Rectal smooth muscle tissue (tissue), 1 donor: ENCODE results near the gene COL4A3.
"Not testable (repeated sequence)": the region's sequence is repeated elsewhere in the genome, so short reads cannot be mapped to it uniquely, and the experiment has no call there.

Experiments
- H3K27ac ChIP-seq: one replicate; pipeline ENCODE4 v1.7.0; 2013; ENCODE audit warnings: low read depth, low read length, inconsistent platforms
- H3K27me3 ChIP-seq: one replicate; pipeline ENCODE4 v1.7.0; 2013; ENCODE audit warnings: low read length; ENCODE audit not compliant: control insufficient read depth, insufficient read depth
- H3K36me3 ChIP-seq: one replicate; pipeline ENCODE4 v1.7.0; 2013; ENCODE audit warnings: low read length; ENCODE audit not compliant: control insufficient read depth, insufficient read depth
- H3K4me1 ChIP-seq: one replicate; pipeline ENCODE4 v1.7.0; 2013; ENCODE audit warnings: low read length; ENCODE audit not compliant: control insufficient read depth, insufficient read depth
- H3K4me3 ChIP-seq: one replicate; pipeline ENCODE4 v1.7.0; 2013; ENCODE audit warnings: low read length
- H3K9ac ChIP-seq: one replicate; pipeline ENCODE4 v1.7.0; 2013; ENCODE audit warnings: low read length

Gene COL4A3

DNA sequence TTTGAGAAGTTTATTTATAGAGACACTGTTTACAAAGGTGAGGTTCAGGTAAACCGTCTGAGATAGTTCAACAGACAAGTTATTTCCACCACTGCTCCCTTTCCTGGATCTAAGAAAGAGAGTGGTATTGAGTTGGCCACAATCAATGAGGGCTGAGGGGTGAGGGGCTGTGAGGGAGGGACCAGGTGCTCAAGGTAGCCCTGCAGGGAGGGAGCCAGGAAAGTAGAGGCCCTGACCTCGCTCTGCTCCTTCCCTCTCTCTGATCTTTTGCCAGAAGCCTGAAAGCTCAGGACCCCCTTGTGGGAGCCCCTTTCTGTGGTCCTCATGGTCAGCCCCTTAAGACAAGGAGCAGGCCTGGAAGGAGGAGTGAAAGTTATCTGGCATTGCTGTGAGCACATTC is 29.8 kb downstream of the COL4A3 start:
- no peaks in the 10 kb centered on the region for H3K27me3 ChIP-seq
- H3K9ac ChIP-seq: no peak overlapping the region
- no peaks in the 10 kb centered on the region for H3K36me3 ChIP-seq
- H3K27ac ChIP-seq: no peak overlapping the region
- no peaks in the 10 kb centered on the region for H3K4me1 ChIP-seq
- H3K4me3 ChIP-seq: no peak overlapping the region

DNA sequence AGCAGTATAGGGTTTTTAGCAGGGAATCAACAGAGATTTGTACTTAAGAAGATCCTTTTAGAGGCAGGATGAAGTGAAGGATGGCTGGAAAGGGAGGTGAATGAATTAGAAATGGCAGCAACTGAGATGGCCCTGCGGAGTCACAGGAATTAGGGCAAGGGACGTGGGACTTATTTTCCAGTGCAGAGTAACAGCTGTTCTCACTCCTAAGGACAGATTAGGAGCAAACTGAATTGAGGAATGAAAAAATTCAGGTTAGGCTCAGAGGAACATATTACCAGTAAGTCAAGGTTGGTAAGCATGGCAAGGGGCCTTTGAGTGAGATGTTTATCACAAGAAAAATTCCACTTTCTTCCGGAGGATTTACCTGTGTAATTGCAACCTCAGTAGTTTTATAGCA is 34.4 kb downstream of the COL4A3 start:
- no peaks in the 10 kb centered on the region for H3K4me1 ChIP-seq
- no peak overlapping the region for H3K9ac ChIP-seq
- H3K36me3 ChIP-seq: no peaks in the 10 kb centered on the region
- no peak overlapping the region for H3K4me3 ChIP-seq
- H3K27me3 ChIP-seq: no peaks in the 10 kb centered on the region
- no peak overlapping the region for H3K27ac ChIP-seq

DNA sequence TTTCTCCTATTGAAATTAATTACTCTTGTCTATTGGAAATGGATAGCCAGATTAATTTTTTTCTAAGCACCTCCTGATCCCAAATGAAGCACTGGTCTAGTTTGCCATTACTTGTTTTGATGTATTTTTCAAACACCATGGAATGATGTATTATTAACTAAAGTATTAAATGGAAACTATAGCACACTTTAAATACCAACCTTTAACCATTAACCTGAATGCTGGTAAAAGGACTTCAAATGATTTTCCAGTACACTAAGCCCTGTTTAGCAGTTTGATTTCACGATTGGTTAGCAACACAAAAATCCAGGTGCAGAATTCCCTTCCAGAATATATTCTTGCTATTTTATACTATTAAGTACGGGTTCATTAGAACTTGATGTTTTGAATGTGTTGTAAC is 37.3 kb downstream of the COL4A3 start:
- Histone ChIP-seq H3K9ac (no peak overlapping the region), H3K4me3 (no peak overlapping the region), H3K4me1 (no peaks in the 10 kb centered on the region), H3K27ac (no peak overlapping the region), H3K27me3 (no peaks in the 10 kb centered on the region), H3K36me3 (no peaks in the 10 kb centered on the region)

DNA sequence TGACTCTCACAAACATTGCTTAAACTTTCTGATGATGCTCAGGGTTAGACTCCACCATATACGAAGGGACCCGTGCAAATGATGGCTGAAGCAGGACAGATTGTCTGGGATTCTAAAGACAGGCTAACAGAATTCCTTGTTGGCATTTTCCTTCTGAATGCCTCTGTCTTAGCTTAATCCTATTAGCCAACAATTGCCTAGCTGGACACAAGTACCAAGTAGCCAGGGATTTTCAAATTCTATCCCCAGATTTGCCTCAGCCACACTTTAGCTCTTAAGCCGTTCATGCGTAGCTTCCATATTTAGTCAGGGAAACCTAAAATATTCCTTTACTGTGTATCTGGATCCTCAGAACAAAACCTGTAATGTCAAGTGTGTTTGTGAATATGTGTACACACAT is 40.0 kb downstream of the COL4A3 start:
- Histone ChIP-seq H3K9ac (no peak overlapping the region), H3K36me3 (no peaks in the 10 kb centered on the region), H3K27me3 (no peaks in the 10 kb centered on the region), H3K4me3 (no peak overlapping the region), H3K4me1 (no peaks in the 10 kb centered on the region), H3K27ac (no peak overlapping the region)

DNA sequence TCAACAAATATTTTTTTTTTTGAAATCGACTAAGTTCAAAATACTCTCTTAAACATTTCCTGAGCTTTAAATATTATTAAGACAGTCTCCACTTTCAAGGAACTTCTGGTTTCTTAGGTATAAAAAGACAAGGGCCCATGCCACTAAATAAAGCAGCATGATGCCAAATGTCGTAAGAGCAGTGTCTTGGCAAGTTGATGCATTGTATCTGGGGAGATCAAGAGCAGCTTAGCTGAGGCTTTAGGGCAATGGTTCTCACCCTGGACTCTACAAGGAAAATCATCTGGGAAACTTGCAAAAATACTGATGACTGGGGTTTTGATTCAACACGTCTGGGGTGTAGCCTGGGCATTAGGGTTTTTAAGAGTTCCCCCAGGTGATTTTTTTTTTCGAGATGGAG is 41.3 kb downstream of the COL4A3 start:
- Histone ChIP-seq H3K27me3 (no peaks in the 10 kb centered on the region), H3K4me1 (no peaks in the 10 kb centered on the region), H3K4me3 (no peak overlapping the region), H3K9ac (no peak overlapping the region), H3K36me3 (no peaks in the 10 kb centered on the region), H3K27ac (no peak overlapping the region)

DNA sequence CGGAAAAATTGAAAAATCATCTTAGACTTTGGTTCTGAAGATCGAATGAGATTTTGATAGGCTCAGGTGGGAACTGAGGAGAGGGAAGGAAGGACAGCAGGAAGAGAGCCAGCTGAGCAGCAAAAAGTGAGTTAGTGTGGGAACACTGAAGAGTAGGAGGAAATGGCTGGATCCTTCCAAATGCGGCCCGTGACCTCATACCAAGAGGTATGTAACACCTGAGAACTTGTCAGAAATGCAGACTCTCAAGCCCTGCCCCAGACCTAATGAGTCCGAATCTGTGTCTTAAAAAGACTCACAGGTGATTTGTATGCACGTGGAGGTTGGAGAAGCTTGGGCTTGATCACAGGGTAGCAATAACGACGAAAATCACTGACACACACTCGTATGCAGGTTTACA is 42.0 kb downstream of the COL4A3 start:
- Histone ChIP-seq H3K4me1 (no peaks in the 10 kb centered on the region), H3K27ac (no peak overlapping the region), H3K36me3 (no peaks in the 10 kb centered on the region), H3K27me3 (no peaks in the 10 kb centered on the region), H3K4me3 (no peak overlapping the region), H3K9ac (no peak overlapping the region)

DNA sequence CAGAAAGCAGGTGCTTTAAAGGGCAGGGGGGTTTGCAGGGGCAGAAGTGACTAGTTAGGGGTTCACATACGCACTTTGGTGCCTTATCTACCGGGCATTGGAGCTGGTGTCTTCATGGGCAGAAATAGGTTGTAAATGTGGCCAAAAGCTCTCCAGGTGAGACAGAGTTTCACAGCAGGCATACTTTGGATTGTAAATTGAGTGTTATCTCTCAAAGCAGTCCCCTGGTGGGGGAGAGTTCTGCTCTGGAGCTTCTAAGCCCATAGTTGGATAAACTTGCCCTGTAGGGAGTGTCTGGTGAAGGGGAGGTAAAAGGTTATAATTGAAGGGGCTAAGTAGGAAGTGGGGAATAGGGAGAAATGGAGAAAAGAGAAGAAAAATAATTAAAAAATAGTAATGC is 43.1 kb downstream of the COL4A3 start:
- H3K4me3 ChIP-seq: no peak overlapping the region
- no peaks in the 10 kb centered on the region for H3K27me3 ChIP-seq
- no peaks in the 10 kb centered on the region for H3K36me3 ChIP-seq
- H3K4me1 ChIP-seq: no peaks in the 10 kb centered on the region
- H3K9ac ChIP-seq: no peak overlapping the region
- no peak overlapping the region for H3K27ac ChIP-seq

DNA sequence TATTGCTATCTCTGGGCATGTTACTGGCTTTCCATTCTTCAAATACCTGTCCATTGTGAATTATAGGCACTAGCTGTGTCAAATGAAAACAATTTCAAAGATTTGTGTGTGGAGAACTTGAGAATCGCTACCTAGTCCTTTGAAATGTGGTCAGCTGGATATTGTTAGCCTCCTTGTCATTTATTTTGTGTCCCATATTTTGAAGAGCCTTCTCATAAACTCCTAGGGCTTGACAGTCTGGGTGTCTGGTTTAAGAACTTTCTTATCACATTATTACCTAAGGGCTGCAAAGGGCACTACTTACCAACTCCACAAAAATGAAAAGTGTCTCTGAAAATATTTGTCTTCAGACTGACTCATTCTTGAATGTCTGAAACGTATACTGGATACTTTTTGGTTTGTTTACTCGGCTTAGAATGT is 50.2 kb downstream of the COL4A3 start:
- Histone ChIP-seq H3K4me3 (no peak overlapping the region), H3K9ac (no peak overlapping the region), H3K27me3 (no peaks in the 10 kb centered on the region), H3K4me1 (no peaks in the 10 kb centered on the region), H3K36me3 (no peaks in the 10 kb centered on the region), H3K27ac (no peak overlapping the region)

DNA sequence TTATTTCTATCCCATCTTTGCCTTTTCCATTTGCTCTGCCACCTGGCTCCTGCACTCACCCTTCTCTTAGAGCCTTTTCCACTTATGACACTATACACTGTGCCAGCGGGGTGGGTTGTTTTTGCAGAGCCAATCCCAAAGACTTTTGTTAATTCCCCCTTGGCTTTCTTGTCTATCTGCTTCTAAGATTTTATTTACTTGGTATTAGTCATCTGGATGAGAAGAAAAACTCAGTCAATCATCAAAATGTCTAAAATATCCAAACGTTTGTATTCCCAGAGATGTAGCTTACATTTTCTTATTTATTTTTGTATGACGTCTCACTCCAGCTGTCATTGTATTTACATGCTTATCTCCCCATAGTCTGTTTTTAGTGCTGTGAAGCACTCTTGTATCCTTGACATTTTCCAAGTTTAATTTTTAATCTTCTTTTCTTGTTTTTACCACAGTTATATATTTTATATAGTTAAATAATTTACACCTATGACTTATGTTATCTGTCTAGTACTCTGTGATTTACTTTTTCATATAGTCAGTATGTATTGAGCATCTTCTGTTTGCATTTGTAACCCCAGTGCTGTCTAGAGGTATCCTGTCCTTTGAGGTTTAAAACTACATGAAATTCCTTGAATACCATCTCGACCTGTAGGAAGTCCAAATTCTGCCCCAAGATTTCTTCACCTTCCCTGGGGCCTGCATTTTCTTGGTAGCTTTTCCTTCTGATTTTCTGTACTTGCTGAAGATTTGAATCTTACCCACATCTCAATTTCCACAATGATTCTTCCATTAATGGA is 55.1 kb downstream of the COL4A3 start:
- H3K4me1 ChIP-seq: no peaks in the 10 kb centered on the region
- no peak overlapping the region for H3K9ac ChIP-seq
- no peaks in the 10 kb centered on the region for H3K27me3 ChIP-seq
- H3K27ac ChIP-seq: no peak overlapping the region
- H3K4me3 ChIP-seq: no peak overlapping the region
- H3K36me3 ChIP-seq: no peaks in the 10 kb centered on the region

DNA sequence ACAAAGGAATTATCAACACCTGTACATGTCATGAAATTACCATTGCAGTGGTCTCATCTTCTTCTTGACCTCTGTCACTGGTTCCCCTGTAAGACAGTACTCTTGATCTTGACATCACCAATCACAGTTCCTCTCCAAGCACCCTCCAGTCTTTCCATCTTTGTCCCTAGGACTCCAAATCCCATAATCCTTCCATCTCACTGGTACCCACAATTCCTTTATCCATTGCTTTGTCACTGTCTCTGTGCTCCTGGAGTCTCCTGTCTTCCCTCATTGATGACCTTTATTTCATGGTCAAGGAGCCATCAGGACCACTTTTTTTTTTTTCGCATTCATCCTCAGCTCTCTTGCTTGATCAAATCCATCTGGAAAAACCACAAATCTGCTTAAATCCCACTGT is 56.7 kb downstream of the COL4A3 start:
- Histone ChIP-seq H3K27ac (no peak overlapping the region), H3K36me3 (no peaks in the 10 kb centered on the region), H3K4me3 (no peak overlapping the region), H3K9ac (no peak overlapping the region), H3K27me3 (no peaks in the 10 kb centered on the region), H3K4me1 (no peaks in the 10 kb centered on the region)

DNA sequence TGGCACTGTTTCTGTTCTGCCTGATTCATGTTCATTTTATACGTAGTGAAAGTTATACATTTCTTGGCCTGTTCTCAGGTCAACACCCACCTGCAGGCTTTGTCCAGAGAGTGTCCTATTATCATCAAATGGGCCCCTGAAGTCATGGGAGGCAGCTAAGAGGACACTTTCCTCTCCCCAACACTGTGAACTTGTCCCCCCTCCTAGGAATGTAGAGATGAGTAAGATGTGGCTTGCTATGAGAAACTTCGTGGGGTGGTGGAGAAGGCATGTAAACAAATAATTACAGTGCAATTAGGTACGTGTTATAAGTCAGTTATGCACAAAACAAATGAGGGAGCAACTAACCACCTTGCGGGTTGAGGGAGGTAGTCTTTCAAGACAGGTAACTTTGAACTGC is 57.9 kb downstream of the COL4A3 start:
- Histone ChIP-seq H3K4me1 (no peaks in the 10 kb centered on the region), H3K4me3 (no peak overlapping the region), H3K9ac (no peak overlapping the region), H3K27ac (no peak overlapping the region), H3K27me3 (no peaks in the 10 kb centered on the region), H3K36me3 (no peaks in the 10 kb centered on the region)

DNA sequence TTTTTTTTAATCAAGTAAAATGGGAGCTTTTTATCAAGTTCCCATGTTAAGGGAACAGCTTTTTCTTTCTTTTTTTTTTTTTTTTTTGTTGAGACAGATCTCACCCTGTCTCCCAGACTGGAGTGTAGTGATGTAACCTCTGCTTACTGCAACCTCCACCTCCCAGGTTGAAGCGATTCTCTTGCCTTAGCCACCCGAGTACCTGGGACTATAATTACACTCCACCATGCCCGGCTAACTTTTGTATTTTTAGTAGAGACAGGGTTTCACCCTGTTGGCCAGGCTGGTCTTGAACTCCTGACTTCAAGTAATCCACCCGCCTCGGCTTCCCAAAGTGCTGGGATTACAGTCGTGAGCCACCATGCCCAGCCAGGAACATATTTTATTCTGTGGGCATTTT is 61.2 kb downstream of the COL4A3 start:
- H3K4me3 ChIP-seq, H3K27ac ChIP-seq, H3K4me1 ChIP-seq, H3K9ac ChIP-seq, H3K27me3 ChIP-seq, H3K36me3 ChIP-seq: not testable (repeated sequence)

DNA sequence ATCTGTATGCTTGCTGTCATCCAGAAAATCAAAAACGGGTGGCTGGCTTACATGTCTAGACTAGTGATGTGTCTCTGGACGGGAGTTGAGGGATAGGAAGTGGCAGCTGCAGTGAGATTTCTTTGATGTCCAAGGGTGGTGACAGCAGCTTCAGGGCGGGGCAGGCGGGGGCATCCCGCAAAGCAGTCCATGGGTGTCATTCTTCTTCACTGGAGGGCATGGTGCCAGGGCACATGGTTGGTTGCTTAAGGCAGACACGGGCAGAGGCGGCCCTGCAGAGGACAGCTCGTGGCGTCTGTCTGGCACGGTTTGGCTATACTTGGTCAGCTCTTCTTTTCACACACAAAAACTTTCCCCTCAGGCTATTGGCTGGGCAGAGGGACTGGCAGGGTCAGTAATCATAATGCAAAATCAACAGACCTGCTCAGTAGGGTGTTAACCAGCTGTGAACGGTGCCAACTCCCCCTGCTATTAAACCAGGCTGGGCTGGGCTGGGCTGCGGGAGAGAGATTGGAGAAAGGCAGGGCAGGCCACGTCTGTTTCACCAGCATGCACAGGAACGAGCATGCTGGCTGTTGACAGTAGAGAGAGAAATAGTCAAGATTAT is 63.7 kb downstream of the COL4A3 start:
- H3K36me3 ChIP-seq: no peaks in the 10 kb centered on the region
- no peaks in the 10 kb centered on the region for H3K27me3 ChIP-seq
- H3K27ac ChIP-seq: no peak overlapping the region
- no peak overlapping the region for H3K4me3 ChIP-seq
- H3K9ac ChIP-seq: no peak overlapping the region
- H3K4me1 ChIP-seq: no peaks in the 10 kb centered on the region
